ENCODE results near the gene TIAL1. TPM values are rescaled to one million over a fixed set of nuclear protein-coding genes. Genes with fewer than 3 reads are reported as not detected.
"Not testable (repeated sequence)": the region's sequence is repeated elsewhere in the genome, so short reads cannot be mapped to it uniquely, and the experiment has no call there.

Gene TIAL1
- total RNA-seq, 1 donor from 2014 or later: 184 TPM

DNA sequence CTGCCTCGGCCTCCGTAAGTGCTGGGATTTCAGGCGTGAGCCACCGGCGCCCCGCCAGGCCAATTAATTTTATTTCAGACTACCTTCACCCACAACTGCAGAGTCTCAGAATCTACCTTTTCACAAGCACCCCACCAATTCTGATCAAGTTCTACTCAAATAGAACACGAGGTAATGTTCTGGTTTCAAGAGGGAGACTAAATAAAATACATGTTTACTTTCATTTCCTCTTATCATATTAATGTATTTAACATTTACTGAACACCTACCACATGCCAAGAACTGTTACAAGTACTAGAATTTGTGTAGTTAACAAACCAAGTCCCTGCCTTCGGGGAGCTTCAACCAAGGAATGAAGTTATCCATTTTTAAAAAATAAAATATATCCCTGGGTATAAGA is 28.8 kb downstream of the TIAL1 start:
- no peaks in the 10 kb centered on the region for H3K4me1 Mint-ChIP-seq (ENCODE audit: unreplicated experiment)
- TF ChIP-seq, protein P1, sequence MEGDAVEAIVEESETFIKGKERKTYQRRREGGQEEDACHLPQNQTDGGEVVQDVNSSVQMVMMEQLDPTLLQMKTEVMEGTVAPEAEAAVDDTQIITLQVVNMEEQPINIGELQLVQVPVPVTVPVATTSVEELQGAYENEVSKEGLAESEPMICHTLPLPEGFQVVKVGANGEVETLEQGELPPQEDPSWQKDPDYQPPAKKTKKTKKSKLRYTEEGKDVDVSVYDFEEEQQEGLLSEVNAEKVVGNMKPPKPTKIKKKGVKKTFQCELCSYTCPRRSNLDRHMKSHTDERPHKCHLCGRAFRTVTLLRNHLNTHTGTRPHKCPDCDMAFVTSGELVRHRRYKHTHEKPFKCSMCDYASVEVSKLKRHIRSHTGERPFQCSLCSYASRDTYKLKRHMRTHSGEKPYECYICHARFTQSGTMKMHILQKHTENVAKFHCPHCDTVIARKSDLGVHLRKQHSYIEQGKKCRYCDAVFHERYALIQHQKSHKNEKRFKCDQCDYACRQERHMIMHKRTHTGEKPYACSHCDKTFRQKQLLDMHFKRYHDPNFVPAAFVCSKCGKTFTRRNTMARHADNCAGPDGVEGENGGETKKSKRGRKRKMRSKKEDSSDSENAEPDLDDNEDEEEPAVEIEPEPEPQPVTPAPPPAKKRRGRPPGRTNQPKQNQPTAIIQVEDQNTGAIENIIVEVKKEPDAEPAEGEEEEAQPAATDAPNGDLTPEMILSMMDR (IDR thresholded peaks at IDR 0.05; ENCODE audit: unreplicated experiment): no peak
- peaks cover 3% of the 10 kb centered on the region for H3K36me3 Mint-ChIP-seq (ENCODE audit: low read depth, unreplicated experiment)
- no peaks in the 10 kb centered on the region for H3K9me3 Mint-ChIP-seq (ENCODE audit: unreplicated experiment)
- H3K27ac Mint-ChIP-seq (ENCODE audit: unreplicated experiment): no peak overlapping the region
- H3K4me3 Mint-ChIP-seq (ENCODE audit: unreplicated experiment): no peak overlapping the region
- DNase-seq (ENCODE audit: low spot score): no peak
- peaks cover 2% of the 10 kb centered on the region for H3K27me3 Mint-ChIP-seq (ENCODE audit: unreplicated experiment)

DNA sequence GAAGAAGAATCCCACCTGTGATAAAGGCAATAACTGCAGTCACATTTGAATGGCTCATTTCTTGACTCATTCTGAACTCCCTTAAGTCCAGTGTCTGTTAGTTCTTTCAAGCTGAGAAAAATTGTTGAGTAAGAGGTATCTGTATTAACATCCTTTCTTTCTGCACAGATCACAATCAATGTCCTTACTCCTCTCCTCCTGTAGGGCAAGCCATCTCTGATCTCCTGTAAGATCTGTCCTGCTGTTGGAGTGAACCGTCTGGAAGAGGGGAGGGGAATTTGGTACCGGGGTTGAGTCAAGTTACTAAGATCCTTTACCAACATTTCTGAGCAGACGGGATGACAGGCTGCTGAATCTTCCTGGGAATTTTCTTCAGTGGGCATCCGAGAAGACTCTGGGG is 34.7 kb downstream of the TIAL1 start:
- H3K27me3 Mint-ChIP-seq (ENCODE audit: unreplicated experiment): peaks cover 2% of the 10 kb centered on the region
- no peak overlapping the region for H3K27ac Mint-ChIP-seq (ENCODE audit: unreplicated experiment)
- no peaks in the 10 kb centered on the region for H3K36me3 Mint-ChIP-seq (ENCODE audit: low read depth, unreplicated experiment)
- DNase-seq (ENCODE audit: low spot score): no peak
- no peak overlapping the region for H3K4me3 Mint-ChIP-seq (ENCODE audit: unreplicated experiment)
- no peaks in the 10 kb centered on the region for H3K4me1 Mint-ChIP-seq (ENCODE audit: unreplicated experiment)
- no peaks in the 10 kb centered on the region for H3K9me3 Mint-ChIP-seq (ENCODE audit: unreplicated experiment)
- TF ChIP-seq, protein P1 (IDR thresholded peaks at IDR 0.05; ENCODE audit: unreplicated experiment): no peak

- not testable (repeated sequence) for H3K27me3 Mint-ChIP-seq (ENCODE audit: unreplicated experiment); H3K9me3 Mint-ChIP-seq (ENCODE audit: unreplicated experiment)
These were observed 37.3 kb downstream of the TIAL1 start for GRCh38 chr10:119559511-119559910.

GRCh38 chr10:119556081-119556480 is 40.7 kb downstream of the TIAL1 start:
- not testable (repeated sequence) for H3K27me3 Mint-ChIP-seq (ENCODE audit: unreplicated experiment); H3K4me3 Mint-ChIP-seq (ENCODE audit: unreplicated experiment); DNase-seq (ENCODE audit: low spot score); H3K4me1 Mint-ChIP-seq (ENCODE audit: unreplicated experiment); H3K27ac Mint-ChIP-seq (ENCODE audit: unreplicated experiment); H3K9me3 Mint-ChIP-seq (ENCODE audit: unreplicated experiment); H3K36me3 Mint-ChIP-seq (ENCODE audit: low read depth, unreplicated experiment)

More at GRCh38 chr10:119559511-119559910, 37.3 kb downstream of the TIAL1 start:
- H3K27ac Mint-ChIP-seq (ENCODE audit: unreplicated experiment); H3K4me3 Mint-ChIP-seq (ENCODE audit: unreplicated experiment); H3K4me1 Mint-ChIP-seq (ENCODE audit: unreplicated experiment); H3K36me3 Mint-ChIP-seq (ENCODE audit: low read depth, unreplicated experiment); DNase-seq (ENCODE audit: low spot score): not testable (repeated sequence)

GRCh38 chr10:119555178-119555784 is 41.5 kb downstream of the TIAL1 start:
- no peaks in the 10 kb centered on the region for H3K27me3 Mint-ChIP-seq (ENCODE audit: unreplicated experiment)
- no peak overlapping the region for H3K4me3 Mint-ChIP-seq (ENCODE audit: unreplicated experiment)
- no peaks in the 10 kb centered on the region for H3K4me1 Mint-ChIP-seq (ENCODE audit: unreplicated experiment)
- H3K9me3 Mint-ChIP-seq (ENCODE audit: unreplicated experiment): no peaks in the 10 kb centered on the region
- DNase-seq (ENCODE audit: low spot score): no peak
- H3K36me3 Mint-ChIP-seq (ENCODE audit: low read depth, unreplicated experiment): no peaks in the 10 kb centered on the region
- TF ChIP-seq, protein P1 (IDR thresholded peaks at IDR 0.05; ENCODE audit: unreplicated experiment): no peak
- H3K27ac Mint-ChIP-seq (ENCODE audit: unreplicated experiment): no peak overlapping the region

GRCh38 chr10:119550827-119551226 is 45.9 kb downstream of the TIAL1 start:
- TF ChIP-seq, protein P1 (IDR thresholded peaks at IDR 0.05; ENCODE audit: unreplicated experiment): no peak
- no peak for DNase-seq (ENCODE audit: low spot score)
- H3K36me3 Mint-ChIP-seq (ENCODE audit: low read depth, unreplicated experiment): peaks cover 6% of the 10 kb centered on the region
- no peaks in the 10 kb centered on the region for H3K27me3 Mint-ChIP-seq (ENCODE audit: unreplicated experiment)
- no peak overlapping the region for H3K4me3 Mint-ChIP-seq (ENCODE audit: unreplicated experiment)
- H3K27ac Mint-ChIP-seq (ENCODE audit: unreplicated experiment): no peak overlapping the region
- no peaks in the 10 kb centered on the region for H3K4me1 Mint-ChIP-seq (ENCODE audit: unreplicated experiment)
- H3K9me3 Mint-ChIP-seq (ENCODE audit: unreplicated experiment): no peaks in the 10 kb centered on the region

All from endothelial cell (in vitro differentiated cells).